Mucosa of descending colon (tissue), 3 donors: Measurements from ENCODE around the gene HOXC9. TPM values are rescaled to one million over a fixed set of nuclear protein-coding genes. Genes with fewer than 3 reads are reported as not detected.
A peak's percentile ranks its signal among the peaks of the same experiment; 100 is the strongest.

Experiments used
- ATAC-seq: fragments of 200-7000 bp; cut with Tn5 transposase; one replicate; pipeline ENCODE4 v1.9.1; 2020; ENCODE audit warnings: mild to moderate bottlenecking, moderate library complexity
- DNase-seq, 3 donors: peaks; one replicate each; pipeline ENCODE4 v3.0.0-alpha.2; 2020
- H3K36me3 ChIP-seq: fragments of 200-600 bp; one replicate; pipeline ENCODE4 v1.8.0; 2021; ENCODE audit warnings: low read depth, mild to moderate bottlenecking
- H3K4me1 ChIP-seq: fragments of 200-600 bp; one replicate; pipeline ENCODE4 v1.8.0; 2021; ENCODE audit warnings: low read depth, mild to moderate bottlenecking
- H3K4me3 ChIP-seq: fragments of 200-600 bp; one replicate; pipeline ENCODE4 v1.8.0; 2021; ENCODE audit warnings: mild to moderate bottlenecking
- H3K9me3 ChIP-seq: fragments of 200-600 bp; one replicate; pipeline ENCODE4 v1.8.0; 2021; ENCODE audit warnings: mild to moderate bottlenecking
- intact Hi-C, 2 donors: fragments of 100-400 bp; cut with DNase I in 1 of 2; cut with micrococcal nuclease in 1 of 2; formaldehyde crosslinking; loops; one replicate each; pipeline versions ENCODE4 v1.11.0 to v1.11.1; 2022; cut with DNase I, micrococcal nuclease
- total RNA-seq, 3 donors: library from RNA; stranded (reverse); fragmentation: NEBNext Ultra II Directional in 2 of 3; extraction: Animal tissue kit (Norgen Biotek cat#: 25700) in 2 of 3; gene quantifications; one replicate each; pipeline versions ENCODE4 v1.2.1 to v1.2.4, GENCODE V29; 2021 to 2023
- TF ChIP-seq, protein P1 (sequence below): fragments of 200-600 bp; IDR thresholded peaks from one replicate; pipeline ENCODE4 v1.8.0; 2022; ENCODE audit warnings: antibody characterized with exemption, mild to moderate bottlenecking
- donor health status: DM: no; HTN: no; CAD: no; lungs with moderate emphysema.
- donor health status: DM: no; HTN: no; CAD: no.
- donor health status: DM: no; HTN: yes; CAD: no.

HOXC9 gene
- total RNA-seq, 3 donors from 2014 or later: not detected

- DNase-seq (no peak), ATAC-seq (no peak)
- TF ChIP-seq, protein P1, sequence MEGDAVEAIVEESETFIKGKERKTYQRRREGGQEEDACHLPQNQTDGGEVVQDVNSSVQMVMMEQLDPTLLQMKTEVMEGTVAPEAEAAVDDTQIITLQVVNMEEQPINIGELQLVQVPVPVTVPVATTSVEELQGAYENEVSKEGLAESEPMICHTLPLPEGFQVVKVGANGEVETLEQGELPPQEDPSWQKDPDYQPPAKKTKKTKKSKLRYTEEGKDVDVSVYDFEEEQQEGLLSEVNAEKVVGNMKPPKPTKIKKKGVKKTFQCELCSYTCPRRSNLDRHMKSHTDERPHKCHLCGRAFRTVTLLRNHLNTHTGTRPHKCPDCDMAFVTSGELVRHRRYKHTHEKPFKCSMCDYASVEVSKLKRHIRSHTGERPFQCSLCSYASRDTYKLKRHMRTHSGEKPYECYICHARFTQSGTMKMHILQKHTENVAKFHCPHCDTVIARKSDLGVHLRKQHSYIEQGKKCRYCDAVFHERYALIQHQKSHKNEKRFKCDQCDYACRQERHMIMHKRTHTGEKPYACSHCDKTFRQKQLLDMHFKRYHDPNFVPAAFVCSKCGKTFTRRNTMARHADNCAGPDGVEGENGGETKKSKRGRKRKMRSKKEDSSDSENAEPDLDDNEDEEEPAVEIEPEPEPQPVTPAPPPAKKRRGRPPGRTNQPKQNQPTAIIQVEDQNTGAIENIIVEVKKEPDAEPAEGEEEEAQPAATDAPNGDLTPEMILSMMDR: no peak
- Histone ChIP-seq H3K4me1 (peaks cover 5% of the 10 kb centered on the region), H3K4me3 (no peak overlapping the region), H3K36me3 (no peaks in the 10 kb centered on the region), H3K9me3 (no peaks in the 10 kb centered on the region)
- intact Hi-C loops: no loop called here
These were observed 38.4 kb downstream of the HOXC9 start for GRCh38 chr12:54038284-54038870.

- intact Hi-C loops: no loop called here
- no peak overlapping the region for H3K4me3 ChIP-seq
- TF ChIP-seq, protein P1: no peak
These were observed 39.0 kb downstream of the HOXC9 start for GRCh38 chr12:54038871-54039414.

GRCh38 chr12:54039417-54040147, 39.6 kb downstream of the HOXC9 start:
- H3K4me1 ChIP-seq: no peaks in the 10 kb centered on the region
- ATAC-seq: no peak
- DNase-seq: no peak
- intact Hi-C loops: no loop called here
- H3K4me3 ChIP-seq: no peak overlapping the region
- H3K9me3 ChIP-seq: no peaks in the 10 kb centered on the region
- TF ChIP-seq, protein P1: no peak
- no peaks in the 10 kb centered on the region for H3K36me3 ChIP-seq

More at GRCh38 chr12:54038871-54039414, 39.0 kb downstream of the HOXC9 start:
- Histone ChIP-seq H3K9me3 (no peaks in the 10 kb centered on the region), H3K36me3 (no peaks in the 10 kb centered on the region), H3K4me1 (no peaks in the 10 kb centered on the region)
- DNase-seq: no peak
- peak; percentile 36 for ATAC-seq

- DNase-seq (no peak), ATAC-seq (no peak)
- intact Hi-C loops: no loop called here
- Histone ChIP-seq H3K4me1 (no peaks in the 10 kb centered on the region), H3K36me3 (no peaks in the 10 kb centered on the region), H3K9me3 (no peaks in the 10 kb centered on the region), H3K4me3 (no peak overlapping the region)
- TF ChIP-seq, protein P1: no peak
These were observed 40.2 kb downstream of the HOXC9 start for GRCh38 chr12:54040148-54040494.

- no peaks in the 10 kb centered on the region for H3K36me3 ChIP-seq
- H3K4me1 ChIP-seq: no peaks in the 10 kb centered on the region
- H3K9me3 ChIP-seq: no peaks in the 10 kb centered on the region
These were observed 40.7 kb downstream of the HOXC9 start for GRCh38 chr12:54040648-54041047.

More at GRCh38 chr12:54040648-54041047, 40.7 kb downstream of the HOXC9 start:
- TF ChIP-seq, protein P1: no peak
- ATAC-seq (no peak), DNase-seq (no peak)
- no peak overlapping the region for H3K4me3 ChIP-seq
- intact Hi-C loops: no loop called here
